Measurements from ENCODE around the gene FEV.
A peak's percentile ranks its signal among the peaks of the same experiment; 100 is the strongest.

Gene FEV

DNA sequence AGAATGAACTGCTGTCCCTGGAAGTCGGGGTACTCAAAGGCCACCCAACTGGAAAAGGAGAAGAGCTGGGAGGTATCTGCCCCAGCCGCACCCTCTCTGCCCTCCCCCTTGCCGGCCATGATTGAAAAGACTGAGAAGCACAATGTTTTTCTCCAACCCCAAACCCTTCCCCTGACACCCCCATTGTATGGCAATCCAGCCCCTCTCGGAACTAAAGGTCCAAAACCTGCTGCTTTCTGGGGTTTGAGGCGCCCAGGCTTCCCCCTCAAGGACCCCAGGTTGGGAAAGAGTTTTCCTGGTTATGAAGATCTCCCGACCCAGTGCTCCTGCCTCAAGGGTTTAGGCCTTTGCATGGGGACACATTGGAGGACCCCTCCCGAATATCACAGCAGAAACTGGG, 7.2 kb upstream of the FEV start:
- DNase-seq = no peak

DNA sequence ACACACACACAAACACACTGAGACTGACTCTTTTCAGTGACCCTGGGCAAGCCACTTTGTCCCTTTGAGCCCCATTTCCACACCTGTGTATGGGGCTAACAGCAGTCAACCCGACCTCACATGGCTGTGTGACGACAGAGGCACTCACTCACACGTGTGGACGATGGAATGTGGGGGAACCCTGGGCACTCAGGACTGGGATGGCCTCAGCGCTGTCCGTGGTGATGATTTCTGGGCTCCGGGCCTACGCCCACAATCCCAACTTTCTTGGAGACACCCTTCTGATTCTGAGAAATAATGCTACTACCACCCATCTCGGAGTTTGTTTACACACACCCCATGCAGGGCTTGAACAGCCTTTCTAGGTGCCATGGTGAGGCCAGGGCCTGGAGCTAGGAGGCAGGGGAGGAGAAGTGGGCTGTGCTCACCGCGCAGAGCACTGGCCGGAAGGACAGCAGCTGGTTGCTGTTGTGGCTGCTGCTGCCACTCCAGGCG, 6.7 kb upstream of the FEV start:
- no peak for DNase-seq

DNA sequence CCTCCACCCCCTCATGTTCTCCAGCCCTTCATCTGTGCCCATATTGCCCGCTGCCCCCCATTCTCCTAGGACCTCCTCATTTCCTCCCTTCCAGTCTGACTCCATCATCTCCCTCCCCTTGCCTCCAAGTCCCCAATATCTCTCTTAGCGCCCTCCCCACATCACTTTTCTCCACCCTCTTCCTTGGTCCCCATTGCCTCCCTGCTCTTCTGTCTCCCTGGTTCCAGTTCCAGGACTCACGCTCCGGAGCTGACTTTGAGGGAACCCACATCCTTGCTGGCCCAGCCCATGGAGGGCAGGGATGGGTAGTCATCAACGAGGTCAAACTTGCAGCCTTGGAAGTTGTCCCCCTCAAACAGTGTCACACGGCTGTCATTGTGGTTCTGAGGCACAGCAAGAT, 5.6 kb upstream of the FEV start:
- no peak for DNase-seq

DNA sequence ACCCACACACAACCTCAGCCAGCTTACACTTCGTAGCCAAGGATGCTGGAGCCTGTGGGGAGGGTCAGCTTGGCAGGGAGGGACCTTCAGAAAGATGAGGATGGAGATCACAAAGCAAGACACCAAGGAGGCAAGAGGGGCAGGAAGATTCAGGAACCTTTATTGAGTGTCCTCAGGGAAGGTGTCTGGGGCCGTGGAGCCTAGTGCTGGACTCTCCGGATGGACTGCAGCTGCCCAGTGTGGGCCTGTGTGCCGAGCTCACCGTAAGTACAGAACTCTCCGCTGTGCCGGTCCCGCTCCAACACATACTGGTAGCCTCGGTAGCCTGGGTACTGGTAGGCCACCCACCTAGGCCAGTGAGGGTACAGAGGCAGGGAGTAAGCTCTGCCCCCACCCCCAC, 5.1 kb upstream of the FEV start:
- no peak for DNase-seq

DNA sequence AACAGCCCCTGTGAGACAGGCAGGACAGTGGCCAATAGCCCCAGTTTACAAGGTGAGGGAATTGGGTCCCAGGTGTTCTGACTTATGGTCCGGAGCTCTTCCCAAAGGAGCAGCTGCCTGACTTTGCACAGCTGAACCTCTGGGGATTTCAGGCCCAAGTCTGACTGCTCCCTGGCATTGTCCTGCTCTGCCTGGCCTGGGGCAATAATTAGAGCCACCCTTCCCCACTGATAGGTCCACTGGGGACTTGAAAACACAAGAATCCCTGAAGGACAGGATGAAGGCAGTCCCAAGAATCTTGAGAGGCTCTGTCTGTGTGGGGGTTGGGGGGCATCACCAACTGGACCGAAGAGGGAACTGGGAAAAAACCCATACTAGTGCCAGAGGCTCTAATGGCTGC, 3.7 kb upstream of the FEV start:
- DNase-seq = no peak

DNA sequence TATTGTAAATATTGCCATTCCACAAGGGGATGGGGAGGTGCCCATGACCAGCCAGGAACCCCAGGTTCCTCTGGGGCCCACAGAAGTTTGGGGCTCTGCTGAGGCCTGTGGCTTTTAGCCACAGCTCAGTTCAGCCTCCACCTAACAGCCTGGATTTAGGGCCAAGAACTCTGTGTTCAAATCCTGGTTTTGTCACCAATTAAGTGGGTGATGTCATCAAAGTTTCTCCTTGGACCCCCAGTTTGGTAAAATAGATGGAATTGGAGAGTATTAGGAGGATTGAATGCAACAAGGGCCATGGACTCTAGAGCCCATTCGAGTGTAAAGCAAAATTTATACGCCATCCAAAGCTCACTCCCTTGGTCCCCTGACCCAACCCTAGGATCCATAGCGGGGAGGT, 3.2 kb upstream of the FEV start:
- DNase-seq = no peak

- DNase-seq = no peak
These were observed 1.3 kb upstream of the FEV start for GRCh38 chr2:218986148-218986761.

DNA sequence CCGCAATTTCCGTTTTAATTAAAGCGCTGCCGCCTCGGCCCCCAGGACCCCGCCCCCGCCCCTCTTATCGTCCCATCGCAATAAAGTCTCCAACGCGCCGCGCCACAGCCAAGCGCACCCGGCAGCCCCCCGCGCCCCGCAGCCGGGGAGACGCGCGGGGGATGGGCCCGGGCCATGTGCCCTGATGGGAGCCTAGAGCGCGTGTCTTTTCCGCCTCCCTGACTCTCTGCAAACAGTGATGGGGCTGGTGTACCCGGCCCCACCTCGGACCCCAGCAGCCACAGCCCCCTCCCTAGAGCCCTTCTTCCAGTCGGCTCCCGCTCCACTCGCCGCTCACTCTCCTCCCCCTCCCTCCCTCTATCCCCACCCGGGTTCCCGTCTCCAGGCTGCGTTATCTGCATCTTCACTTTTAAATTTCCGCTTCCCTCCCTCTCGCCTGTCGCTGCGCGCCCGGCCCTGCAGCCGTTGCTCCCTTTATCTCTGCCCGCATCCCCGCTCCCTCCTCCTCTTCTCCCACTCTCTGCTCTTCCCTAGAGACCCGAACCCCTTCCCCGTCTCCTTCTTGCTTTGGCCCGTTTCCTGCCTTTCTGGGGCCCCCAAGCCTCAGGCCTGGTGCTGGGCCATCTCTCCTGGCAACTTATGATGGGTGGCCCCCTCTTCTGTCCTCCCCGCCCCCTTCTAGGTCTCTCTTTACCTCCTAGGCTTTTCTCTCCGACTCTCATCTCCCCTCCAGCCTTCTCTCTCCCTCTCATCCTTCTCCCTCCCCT, 524 bp upstream of the FEV start:
- DNase-seq = no peak

- no peak for DNase-seq
These were observed 554 bp downstream of the FEV start for GRCh38 chr2:218984239-218985020.

GRCh38 chr2:218983934-218984238, 1.1 kb downstream of the FEV start:
- no peak for DNase-seq

GRCh38 chr2:218983263-218983933, 1.6 kb downstream of the FEV start:
- no peak for DNase-seq

GRCh38 chr2:218982586-218983262, 2.3 kb downstream of the FEV start:
- DNase-seq = no peak

GRCh38 chr2:218981881-218982585, 3.0 kb downstream of the FEV start:
- DNase-seq = no peak

- no peak for DNase-seq
These were observed 3.5 kb downstream of the FEV start for GRCh38 chr2:218981390-218981880.

- DNase-seq = no peak
These were observed 4.1 kb downstream of the FEV start for GRCh38 chr2:218980735-218981389.

DNA sequence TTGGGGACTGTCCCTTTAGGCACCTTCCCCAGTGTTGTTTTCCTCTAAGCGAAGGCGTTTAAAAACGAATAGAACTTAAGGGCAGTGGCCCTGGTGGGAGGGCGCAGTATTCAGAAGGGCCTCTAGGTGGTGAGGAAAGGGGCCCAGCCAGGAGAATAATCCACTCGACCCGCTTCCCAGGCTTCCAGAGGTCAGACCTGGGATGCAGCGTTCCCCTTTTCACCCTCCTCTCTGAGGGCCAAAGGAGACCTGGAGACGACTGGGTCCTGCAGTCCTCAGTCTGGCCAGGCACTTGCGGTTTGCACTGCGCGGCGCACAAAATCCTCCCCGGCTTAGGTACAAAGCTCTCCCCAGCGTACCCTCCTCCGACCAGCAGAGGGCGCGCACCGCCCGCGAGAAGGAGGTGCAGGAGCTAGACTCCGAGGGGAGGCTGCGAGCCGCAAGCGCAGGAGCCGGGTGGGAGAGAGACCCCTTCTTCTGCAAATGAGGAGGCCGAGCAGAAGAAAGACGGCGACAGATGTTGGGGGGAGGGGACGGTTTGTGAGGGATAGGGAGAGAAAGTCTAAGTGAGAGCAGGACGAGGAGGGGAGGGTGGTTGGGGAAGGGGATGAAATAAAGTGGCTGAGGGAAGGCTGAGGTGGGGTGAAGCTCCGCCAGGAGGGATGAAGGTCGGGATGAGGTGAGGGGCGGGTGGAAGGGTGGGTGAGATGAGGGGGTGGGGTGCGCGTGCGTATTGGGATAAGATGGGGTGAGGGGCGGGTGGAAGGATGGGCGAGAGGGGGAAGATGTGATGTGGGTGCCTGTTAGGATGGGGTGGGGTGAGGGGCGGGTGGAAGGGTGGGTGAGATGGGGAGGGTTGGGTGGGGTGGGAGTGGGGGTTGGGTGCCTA, 4.9 kb downstream of the FEV start:
- peak; percentile 83 for DNase-seq

- no peak for DNase-seq
These were observed 9.8 kb downstream of the FEV start for GRCh38 chr2:218975060-218975777.

GRCh38 chr2:218970894-218971293, 14.1 kb downstream of the FEV start:
- DNase-seq = no peak

DNA sequence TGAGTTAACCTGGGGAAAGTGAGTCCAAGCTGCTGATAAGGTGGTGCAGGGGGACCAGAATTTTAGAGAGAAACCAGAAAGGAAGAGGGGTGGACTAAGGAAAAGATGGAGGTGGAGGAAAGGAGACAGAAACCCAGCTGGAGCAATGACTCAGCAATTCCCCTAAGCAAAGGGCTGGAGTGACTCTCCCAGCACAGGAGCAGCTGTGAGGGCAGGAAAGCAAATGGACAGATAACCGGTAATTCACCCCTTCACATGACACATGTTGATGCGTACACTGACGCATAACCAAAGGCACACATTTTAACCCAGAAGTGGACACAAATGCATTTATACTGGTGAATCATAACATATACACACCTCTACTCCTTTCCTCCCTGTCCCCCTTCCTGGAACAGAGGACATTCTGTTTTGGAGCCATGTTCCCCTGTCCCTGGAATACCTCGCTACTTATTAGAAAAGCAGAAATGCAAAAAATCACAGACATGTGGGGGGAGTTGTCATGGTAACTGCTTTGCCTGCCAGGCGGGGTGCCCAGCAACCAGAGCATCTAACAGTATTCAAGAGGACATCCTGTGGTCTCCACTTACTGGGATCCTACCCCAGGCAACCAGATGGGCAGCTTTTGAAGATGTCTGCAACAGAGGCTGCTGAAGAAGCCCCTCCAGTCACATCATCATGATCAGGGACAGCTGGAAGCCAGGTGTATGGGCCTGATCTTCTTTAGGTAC, 20.8 kb downstream of the FEV start:
- no peak for DNase-seq
